PC-9 (cell line): ENCODE results near the gene PTX4. TPM values are rescaled to one million over a fixed set of nuclear protein-coding genes. Genes with fewer than 3 reads are reported as not detected.

Experiments used
- BruUV-seq: library from RNA; stranded (reverse); fragments of 400-500 nt; replicated peaks from 2 replicates; lab custom pipeline; 2021; lab: Mats Ljungman, UMichigan
- CTCF ChIA-PET: fragments of 300-600 bp; sonication (Branson Sonifier 250); formaldehyde crosslinking; loops from one replicate; lab custom pipeline; 2022; ENCODE audit warnings: antibody characterized with exemption; lab: Charles Lee
- POLR2A ChIA-PET: fragments of 300-600 bp; sonication (Branson Sonifier 250); formaldehyde crosslinking; loops from one replicate; lab custom pipeline; 2022; ENCODE audit warnings: antibody characterized with exemption; ENCODE audit not compliant: unreplicated experiment; lab: Charles Lee
- DNase-seq, 2 experiments: peaks; one replicate each; pipeline versions ENCODE4 v3.0.0 to v3.0.0-alpha.2; 2015 to 2022; ENCODE audit warnings: mixed read lengths in 1 of 2
- H2AFZ ChIP-seq: fragments of 200-600 bp; sonication (generic); 2 replicates; pipeline ENCODE4 v1.8.1; 2017; ENCODE audit warnings: antibody characterized with exemption
- H3F3A ChIP-seq: fragments of 200-600 bp; sonication (generic); 2 replicates; pipeline ENCODE4 v1.8.1; 2017; ENCODE audit warnings: antibody characterized with exemption, mild to moderate bottlenecking, low read depth; ENCODE audit not compliant: insufficient read depth
- H3K27ac ChIP-seq: fragments of 200-600 bp; sonication (generic); 2 replicates; pipeline ENCODE4 v1.6.1; 2016; ENCODE audit warnings: mixed run types
- H3K27me3 ChIP-seq: fragments of 200-600 bp; sonication (generic); 2 replicates; pipeline ENCODE4 v1.6.1; 2016; ENCODE audit warnings: low read depth, mixed run types; ENCODE audit not compliant: insufficient read depth
- H3K36me3 ChIP-seq: fragments of 200-600 bp; sonication (generic); 2 replicates; pipeline ENCODE4 v1.6.1; 2016; ENCODE audit warnings: low read depth, mixed run types
- H3K4me1 ChIP-seq: fragments of 200-600 bp; sonication (generic); replicated peaks from 2 replicates; pipeline ENCODE4 v1.6.1; 2016; ENCODE audit warnings: mixed run types; ENCODE audit not compliant: insufficient read depth
- H3K4me2 ChIP-seq: fragments of 200-600 bp; sonication (generic); 2 replicates; pipeline ENCODE4 v1.6.1; 2017; ENCODE audit warnings: mixed run types
- H3K4me3 ChIP-seq: fragments of 200-600 bp; sonication (generic); 2 replicates; pipeline ENCODE4 v1.6.1; 2016; ENCODE audit warnings: mixed run types
- H3K79me2 ChIP-seq: fragments of 200-600 bp; sonication (generic); 2 replicates; pipeline ENCODE4 v1.6.1; 2017; ENCODE audit warnings: low read depth, mixed run types
- H3K9me2 ChIP-seq: fragments of 200-600 bp; sonication (generic); 2 replicates; pipeline ENCODE4 v1.8.1; 2017; ENCODE audit warnings: mild to moderate bottlenecking; ENCODE audit not compliant: insufficient read depth
- H3K9me3 ChIP-seq: fragments of 200-600 bp; sonication (generic); 2 replicates; pipeline ENCODE4 v1.8.1; 2016; ENCODE audit warnings: low read depth; ENCODE audit not compliant: insufficient read depth
- H4K20me1 ChIP-seq: fragments of 200-600 bp; sonication (generic); 2 replicates; pipeline ENCODE4 v1.8.1; 2017; ENCODE audit not compliant: insufficient read depth
- CTCF ChIP-seq: fragments of 200-600 bp; sonication (generic); conservative IDR thresholded peaks from 2 replicates; pipeline ENCODE4 v1.6.1; 2017; ENCODE audit warnings: mixed run types, antibody characterized with exemption, mild to moderate bottlenecking, moderate library complexity
- EZH2 ChIP-seq: fragments of 200-600 bp; sonication (generic); IDR thresholded peaks from 2 replicates; pipeline ENCODE4 v1.8.0; 2017; ENCODE audit warnings: antibody characterized with exemption, low read depth
- intact Hi-C: fragments of 100-400 bp; cut with micrococcal nuclease; formaldehyde crosslinking; loops from one replicate; pipeline ENCODE4 v1.10.0; 2022; ENCODE audit not compliant: unreplicated experiment
- total RNA-seq: library from RNA; stranded (reverse); gene quantifications from 2 replicates; pipeline ENCODE4 v1.2.3, GENCODE V29; 2021

PTX4 gene
- total RNA-seq, 1 experiment from 2014 or later = 0.39 TPM

- H4K20me1 ChIP-seq = no peaks in the 10 kb centered on the region; the same call in 1 of the 2 replicates
- H3K27ac ChIP-seq = no peak overlapping the region
- no peaks in the 10 kb centered on the region for H3K36me3 ChIP-seq
- no peaks in the 10 kb centered on the region for H3F3A ChIP-seq
- no peak overlapping the region for H3K4me2 ChIP-seq
- TF ChIP-seq CTCF (no peak), EZH2 (no peak)
- no TSS peak for BruUV-seq
- H3K9me3 ChIP-seq = no peaks in the 10 kb centered on the region
- intact Hi-C loops = no loop called here
- no peaks in the 10 kb centered on the region for H3K9me2 ChIP-seq
- H3K4me3 ChIP-seq = no peak overlapping the region
- DNase-seq = no peak
- no peak overlapping the region for H2AFZ ChIP-seq
- ChIA-PET POLR2A (no interaction called here), CTCF (no interaction called here)
- H3K4me1 ChIP-seq = no peaks in the 10 kb centered on the region
- no peaks in the 10 kb centered on the region for H3K27me3 ChIP-seq
- H3K79me2 ChIP-seq = no peaks in the 10 kb centered on the region
Observed at GRCh38 chr16:1528921-1529537, 40.3 kb upstream of the PTX4 start.

GRCh38 chr16:1527836-1528811 is 39.4 kb upstream of the PTX4 start:
- no peak for TF ChIP-seq EZH2
- no peak for TF ChIP-seq CTCF

GRCh38 chr16:1526608-1527555 is 38.1 kb upstream of the PTX4 start:
- no peak overlapping the region for H3K27ac ChIP-seq
- H3K4me1 ChIP-seq = no peaks in the 10 kb centered on the region
- no peak for TF ChIP-seq EZH2
- ChIA-PET POLR2A (no interaction called here), CTCF (no interaction called here)
- H3K4me3 ChIP-seq = no peak overlapping the region
- H3K36me3 ChIP-seq = no peaks in the 10 kb centered on the region
- no peaks in the 10 kb centered on the region for H3K9me2 ChIP-seq
- no peak overlapping the region for H3K4me2 ChIP-seq
- intact Hi-C loops = no loop called here
- H4K20me1 ChIP-seq = no peaks in the 10 kb centered on the region; the same call in 1 of the 2 replicates
- BruUV-seq = no TSS peak
- H3K27me3 ChIP-seq = no peaks in the 10 kb centered on the region
- peak in 1 of 2 experiments; percentile 24 for DNase-seq
- H3K9me3 ChIP-seq = no peaks in the 10 kb centered on the region
- H3K79me2 ChIP-seq = no peaks in the 10 kb centered on the region
- no peak overlapping the region for H2AFZ ChIP-seq
- no peaks in the 10 kb centered on the region for H3F3A ChIP-seq

More at GRCh38 chr16:1527836-1528811, 39.4 kb upstream of the PTX4 start:
- DNase-seq = no peak
- no peaks in the 10 kb centered on the region for H3K79me2 ChIP-seq
- ChIA-PET POLR2A (no interaction called here), CTCF (no interaction called here)
- H3K9me2 ChIP-seq = no peaks in the 10 kb centered on the region
- no peak overlapping the region for H3K27ac ChIP-seq
- no peaks in the 10 kb centered on the region for H3K4me1 ChIP-seq
- no peak overlapping the region for H2AFZ ChIP-seq
- H3K36me3 ChIP-seq = no peaks in the 10 kb centered on the region
- no peak overlapping the region for H3K4me2 ChIP-seq
- intact Hi-C loops = no loop called here
- no peaks in the 10 kb centered on the region for H3K9me3 ChIP-seq
- H4K20me1 ChIP-seq = no peaks in the 10 kb centered on the region; the same call in 1 of the 2 replicates
- H3K4me3 ChIP-seq = no peak overlapping the region
- no peaks in the 10 kb centered on the region for H3F3A ChIP-seq
- H3K27me3 ChIP-seq = no peaks in the 10 kb centered on the region
- no TSS peak for BruUV-seq
